Measurements from ENCODE around the gene PTPN11. TPM values are rescaled to one million over a fixed set of nuclear protein-coding genes. Genes with fewer than 3 reads are reported as not detected.
"Not testable (repeated sequence)": the region's sequence is repeated elsewhere in the genome, so short reads cannot be mapped to it uniquely, and the experiment has no call there.

Gene PTPN11
- total and polyA plus RNA-seq, 2 donors (not counting 3 experiments of a cell fraction or from before 2014, with no cell fraction given): 36.5 to 107 TPM

- no TSS peak for BruUV-seq (replicated peaks)
- no peak for TF ChIP-seq MYC (IDR thresholded peaks at IDR 0.05; ENCODE audit: low read depth, low read length)
- no peak for TF ChIP-seq CTCF (IDR thresholded peaks at IDR 0.05; ENCODE audit: extremely low read depth in 1 of 2, insufficient read depth in 1 of 2, low read depth in 1 of 2, low read length in 2 of 2)
- Histone ChIP-seq H3K9me3 (replicated peaks; ENCODE audit: control insufficient read depth, insufficient read depth, low read length) (no peaks in the 10 kb centered on the region), H2AFZ (ENCODE audit: low read depth, low read length) (no peak overlapping the region), H3K4me2 (ENCODE audit: insufficient read depth, low read length) (no peak overlapping the region), H3K4me1 (ENCODE audit: control insufficient read depth, extremely low read depth, insufficient read depth, low read length) (no peaks in the 10 kb centered on the region), H3K79me2 (ENCODE audit: control insufficient read depth, insufficient read depth, low read length) (no peaks in the 10 kb centered on the region), H4K20me1 (replicated peaks; ENCODE audit: control insufficient read depth, extremely low read depth, insufficient read depth, low read length) (no peaks in the 10 kb centered on the region), H3K27me3 (ENCODE audit: control insufficient read depth in 2 of 2, insufficient read depth in 2 of 2, low read length in 2 of 2) (peaks cover 0 to 3% of the 10 kb centered on the region in 2 experiments), H3K9me1 (replicated peaks; ENCODE audit: control insufficient read depth, extremely low read depth, insufficient read depth, low read length) (no peaks in the 10 kb centered on the region), H3K9ac (replicated peaks; ENCODE audit: extremely low read depth, insufficient read depth, low read length) (no peak overlapping the region), H3K27ac (ENCODE audit: insufficient read depth, low read depth, low read length) (no peak overlapping the region), H3K36me3 (ENCODE audit: control insufficient read depth in 2 of 2, extremely low read depth in 1 of 2, insufficient read depth in 2 of 2, low read length in 2 of 2) (no peaks in the 10 kb centered on the region), H3K4me3 (replicated peaks in 1 of 3; ENCODE audit: insufficient read depth in 1 of 3, low read depth in 1 of 3, low read length in 3 of 3) (no peak overlapping the region)
- FAIRE-seq (no peak), DNase-seq (ENCODE audit: low read depth, low spot score) (no peak)
- CTCF ChIA-PET: interaction anchor here (6.9 kb wide), 1 partner anchor 192 kb away, joined by 253 read pairs; no protein-coding TSS in a partner anchor
- intact Hi-C loops (cut with micrococcal nuclease): loop anchor here (5.0 to 10.0 kb wide), 2 partner anchors 282 to 374 kb away; partner anchors contain the start of genes ERP29, NAA25 and TMEM116
- dilution Hi-C loops (cut with MboI; ENCODE audit: extremely low pct_ligation_motif_present, low sequenced_read_pairs): no loop called here
- POLR2A ChIA-PET: no interaction called here
Observed at GRCh38 chr12:112389228-112389627, 29.5 kb upstream of the PTPN11 start.

GRCh38 chr12:112389922-112390654 lies 28.7 kb upstream of the PTPN11 start:
- H3K9me1 ChIP-seq (replicated peaks; ENCODE audit: control insufficient read depth, extremely low read depth, insufficient read depth, low read length); H3K4me3 ChIP-seq (replicated peaks in 1 of 3; ENCODE audit: insufficient read depth in 1 of 3, low read depth in 1 of 3, low read length in 3 of 3); BruUV-seq (replicated peaks); H3K27ac ChIP-seq (ENCODE audit: insufficient read depth, low read depth, low read length); POLR2A ChIA-PET; H3K4me2 ChIP-seq (ENCODE audit: insufficient read depth, low read length); FAIRE-seq; DNase-seq (ENCODE audit: low read depth, low spot score); H3K9ac ChIP-seq (replicated peaks; ENCODE audit: extremely low read depth, insufficient read depth, low read length); H4K20me1 ChIP-seq (replicated peaks; ENCODE audit: control insufficient read depth, extremely low read depth, insufficient read depth, low read length); H3K27me3 ChIP-seq (ENCODE audit: control insufficient read depth in 2 of 2, insufficient read depth in 2 of 2, low read length in 2 of 2); H3K4me1 ChIP-seq (ENCODE audit: control insufficient read depth, extremely low read depth, insufficient read depth, low read length); H3K36me3 ChIP-seq (ENCODE audit: control insufficient read depth in 2 of 2, extremely low read depth in 1 of 2, insufficient read depth in 2 of 2, low read length in 2 of 2); H3K9me3 ChIP-seq (replicated peaks; ENCODE audit: control insufficient read depth, insufficient read depth, low read length); H2AFZ ChIP-seq (ENCODE audit: low read depth, low read length); H3K79me2 ChIP-seq (ENCODE audit: control insufficient read depth, insufficient read depth, low read length); dilution Hi-C loops (cut with MboI; ENCODE audit: extremely low pct_ligation_motif_present, low sequenced_read_pairs): not testable (repeated sequence)
- CTCF ChIA-PET: interaction anchor here (6.9 kb wide), 1 partner anchor 193 kb away, joined by 253 read pairs; no protein-coding TSS in a partner anchor
- intact Hi-C loops (cut with micrococcal nuclease): loop anchor here (5.0 to 10.0 kb wide), 2 partner anchors 283 to 375 kb away; partner anchors contain the start of genes ERP29, NAA25 and TMEM116
